Measurements from ENCODE around the gene CREG2.

GRCh38 chr2:101427743-101428142 lies 40.4 kb upstream of the CREG2 start:
- TF ChIP-seq CTCF (IDR thresholded peaks at IDR 0.05) = no peak
- no peak for TF ChIP-seq POLR2AphosphoS5 (IDR thresholded peaks at IDR 0.05)
- no peak for TF ChIP-seq POLR2A (IDR thresholded peaks at IDR 0.05)
- no peak for TF ChIP-seq EP300 (IDR thresholded peaks at IDR 0.05)
